Gastrocnemius medialis (tissue), 4 donors: ENCODE data around the gene ATL1.

ENCODE experiments used
- CTCF ChIP-seq, 5 experiments: fragments of 450-650 bp in 3 of 5; fragments of 200-600 bp in 2 of 5; sonication (generic) in 2 of 5; IDR thresholded peaks in 4 of 5; conservative IDR thresholded peaks in 1 of 5; 1 replicate in 4 of 5; 2 replicates in 1 of 5; pipeline ENCODE4 v1.5.1; 2016 to 2019; ENCODE audit warnings: antibody characterized with exemption in 5 of 5, mild to moderate bottlenecking in 3 of 5, moderate library complexity in 3 of 5
- POLR2A ChIP-seq, 2 donors: fragments of 450-650 bp; IDR thresholded peaks; one replicate each; pipeline ENCODE4 v1.6.1; 2017; ENCODE audit warnings: antibody characterized with exemption in 2 of 2, mild to moderate bottlenecking in 2 of 2, moderate library complexity in 2 of 2

- TF ChIP-seq CTCF (IDR thresholded peaks at IDR 0.05 in 4 of 5, conservative IDR thresholded peaks at IDR 0.05 in 1 of 5) = no peak
- no peak for TF ChIP-seq POLR2A (IDR thresholded peaks at IDR 0.05)
Observed at GRCh38 chr14:50528000-50528399, 31.9 kb upstream of the ATL1 start.
